Urinary bladder (tissue), 4 donors: Measurements from ENCODE around the gene LETMD1. TPM values are rescaled to one million over a fixed set of nuclear protein-coding genes. Genes with fewer than 3 reads are reported as not detected.
"Not testable (repeated sequence)": the region's sequence is repeated elsewhere in the genome, so short reads cannot be mapped to it uniquely, and the experiment has no call there.

Experiments used
- DNase-seq: peaks from one replicate; pipeline ENCODE4 v3.0.0-alpha.2; 2015; ENCODE audit errors: extremely low spot score
- H3K27ac ChIP-seq: one replicate; pipeline ENCODE4 v1.5.1; 2013; ENCODE audit warnings: low read depth, mild to moderate bottlenecking, moderate library complexity
- H3K36me3 ChIP-seq: one replicate; pipeline ENCODE4 v1.6.1; 2013; ENCODE audit warnings: mild to moderate bottlenecking, moderate library complexity; ENCODE audit not compliant: insufficient read depth
- H3K4me1 ChIP-seq: one replicate; pipeline ENCODE4 v1.6.1; 2013; ENCODE audit warnings: mild to moderate bottlenecking, moderate library complexity; ENCODE audit not compliant: insufficient read depth
- H3K4me3 ChIP-seq: one replicate; pipeline ENCODE4 v1.5.1; 2013; ENCODE audit warnings: low read depth, low read length
- WGBS: extraction: QIAGEN DNeasy Blood & Tissue Kit; methylation state at CpG from one replicate; pipeline ENCODE4 v1.1.7; 2013; 5-methylcytosine and 5-hydroxymethylcytosine counted together
- polyA plus RNA-seq: library from polyadenylated mRNA; stranded (reverse); fragments of 200-250 nt; gene quantifications from one replicate; pipeline ENCODE4 v1.2.3, GENCODE V29; 2013
- total RNA-seq: library from RNA; depleted of rRNA; stranded (reverse); fragments of >200 nt; gene quantifications from one replicate; pipeline ENCODE4 v1.2.3, GENCODE V29; 2014
- donor health status: healthy with polysubstance abuse.
- donor health status: healthy.

LETMD1 gene, protein sequence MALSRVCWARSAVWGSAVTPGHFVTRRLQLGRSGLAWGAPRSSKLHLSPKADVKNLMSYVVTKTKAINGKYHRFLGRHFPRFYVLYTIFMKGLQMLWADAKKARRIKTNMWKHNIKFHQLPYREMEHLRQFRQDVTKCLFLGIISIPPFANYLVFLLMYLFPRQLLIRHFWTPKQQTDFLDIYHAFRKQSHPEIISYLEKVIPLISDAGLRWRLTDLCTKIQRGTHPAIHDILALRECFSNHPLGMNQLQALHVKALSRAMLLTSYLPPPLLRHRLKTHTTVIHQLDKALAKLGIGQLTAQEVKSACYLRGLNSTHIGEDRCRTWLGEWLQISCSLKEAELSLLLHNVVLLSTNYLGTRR
- 61.4 TPM for total RNA-seq
- 63.3 TPM for polyA plus RNA-seq

DNA sequence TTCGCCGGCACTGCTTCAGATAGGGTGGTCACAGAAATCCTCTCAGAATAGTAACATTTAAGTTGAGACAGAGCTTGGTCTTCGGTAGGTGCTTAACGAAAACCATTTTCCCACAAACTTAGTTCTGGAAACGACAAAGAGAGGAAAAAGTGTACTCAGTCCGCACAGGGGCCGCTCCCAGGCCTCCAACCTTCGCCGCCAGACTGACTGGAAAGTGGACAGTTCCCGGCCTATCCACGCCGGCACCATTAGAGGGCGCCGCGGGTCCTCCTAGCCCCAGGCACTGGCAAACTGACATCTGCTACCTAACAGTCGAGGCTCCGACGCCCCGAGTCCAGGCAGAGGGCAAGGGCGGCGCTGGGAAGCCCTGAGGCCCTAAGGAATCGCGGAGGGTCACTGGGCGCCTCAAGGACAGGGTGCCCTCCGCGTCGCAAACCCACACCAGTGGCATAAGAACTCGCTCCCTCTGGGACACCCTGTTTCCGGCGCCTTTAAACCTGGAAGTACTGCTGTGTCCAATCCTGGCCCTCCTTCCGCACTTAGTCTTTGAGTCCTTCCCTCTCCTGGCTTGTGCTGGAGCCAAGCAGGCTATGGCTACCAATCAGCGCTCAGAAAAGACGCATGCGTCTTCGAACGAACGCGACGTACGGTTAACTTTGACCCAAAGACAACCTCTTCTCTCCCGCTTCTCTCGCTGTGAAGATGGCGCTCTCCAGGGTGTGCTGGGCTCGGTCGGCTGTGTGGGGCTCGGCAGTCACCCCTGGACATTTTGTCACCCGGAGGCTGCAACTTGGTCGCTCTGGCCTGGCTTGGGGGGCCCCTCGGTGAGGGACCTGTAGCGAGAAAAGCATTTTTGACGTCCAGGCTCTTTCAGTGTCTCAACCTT lies at the start of gene LETMD1:
LETMD1 (plus strand) TSS at position 673 of the 886 bp plus-strand sequence; CDS start at position 703, 30 bp downstream.
- Histone ChIP-seq H3K36me3 (no peaks in the 10 kb centered on the region), H3K27ac (peak within 1 kb of the TSS; percentile 95), H3K4me3 (peak within 1 kb of the TSS; percentile 63), H3K4me1 (no peaks in the 10 kb centered on the region)
- peak; percentile 96 for DNase-seq
- 3% methylated on average over 51 of the region's 51 CpGs for WGBS

DNA sequence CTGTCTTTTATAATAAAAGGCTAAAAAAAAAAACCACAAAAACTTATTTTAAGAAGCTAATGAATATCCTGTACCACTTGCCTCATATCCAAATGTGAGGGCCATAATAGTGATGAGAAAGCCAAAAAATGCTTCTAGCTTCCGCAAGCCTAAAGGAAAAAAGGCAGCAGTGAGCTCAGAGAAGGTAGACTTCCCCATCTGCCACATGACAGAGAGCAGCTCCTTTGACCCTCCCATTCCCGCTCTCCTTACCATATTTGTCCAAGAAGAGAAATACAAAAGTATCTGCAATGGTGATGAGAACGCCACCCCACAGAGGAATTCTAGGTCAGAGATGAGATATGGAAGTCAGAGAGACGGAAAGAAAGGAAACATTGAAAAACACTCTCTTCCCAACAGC lies 49.0 kb upstream of the LETMD1 start:
- WGBS, result 93% methylated on average over 4 of the region's 4 CpGs
- Histone ChIP-seq H3K36me3 (no peaks in the 10 kb centered on the region), H3K4me3 (no peak overlapping the region), H3K4me1 (no peaks in the 10 kb centered on the region), H3K27ac (no peak overlapping the region)
- DNase-seq, result no peak

DNA sequence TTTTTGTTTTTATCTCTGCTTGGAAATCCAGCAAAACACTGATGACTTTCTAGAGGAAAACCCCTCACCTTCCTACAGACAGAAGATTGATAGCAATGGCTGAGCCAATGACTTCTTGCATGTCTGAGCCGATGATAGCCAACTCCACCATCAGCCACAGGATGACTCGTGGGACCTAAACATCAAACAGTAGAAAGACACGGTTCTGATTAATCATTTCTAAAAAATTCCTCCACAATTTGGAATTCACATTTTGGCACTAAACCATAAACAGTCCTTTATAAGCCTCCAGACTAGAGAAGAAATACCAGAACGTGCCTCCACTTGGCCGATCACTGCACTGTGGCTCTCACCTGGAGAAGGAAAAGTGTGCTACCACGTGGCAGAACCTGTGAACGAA lies 47.9 kb upstream of the LETMD1 start:
- Histone ChIP-seq H3K4me1 (peaks cover 2% of the 10 kb centered on the region), H3K36me3 (no peaks in the 10 kb centered on the region), H3K27ac (no peak overlapping the region), H3K4me3 (no peak overlapping the region)
- 80% methylated on average over 7 of the region's 7 CpGs for WGBS
- no peak for DNase-seq

DNA sequence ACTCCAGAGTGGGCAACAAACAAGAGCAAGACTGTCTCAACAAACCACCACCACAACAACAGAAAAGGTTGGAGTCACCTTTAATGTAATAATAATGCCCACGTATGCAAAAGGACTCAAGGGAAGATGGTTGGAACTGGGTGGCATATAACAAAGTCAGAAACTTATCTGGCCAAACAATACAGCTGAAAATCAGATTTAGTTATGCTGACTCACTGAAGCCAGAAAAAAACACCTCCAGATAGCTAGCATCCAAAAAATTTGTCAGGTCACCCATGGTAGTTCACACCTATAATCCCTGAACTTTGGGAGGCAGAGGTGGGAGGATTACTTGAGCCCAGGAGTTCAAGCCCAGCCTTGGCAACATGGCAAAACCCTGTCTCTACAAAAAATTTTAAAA lies 46.3 kb upstream of the LETMD1 start:
- WGBS, result 82% methylated on average over 1 of the region's 1 CpG
- Histone ChIP-seq H3K4me3 (no peak overlapping the region), H3K4me1 (peaks cover 2% of the 10 kb centered on the region), H3K36me3 (no peaks in the 10 kb centered on the region), H3K27ac (no peak overlapping the region)
- DNase-seq, result no peak

DNA sequence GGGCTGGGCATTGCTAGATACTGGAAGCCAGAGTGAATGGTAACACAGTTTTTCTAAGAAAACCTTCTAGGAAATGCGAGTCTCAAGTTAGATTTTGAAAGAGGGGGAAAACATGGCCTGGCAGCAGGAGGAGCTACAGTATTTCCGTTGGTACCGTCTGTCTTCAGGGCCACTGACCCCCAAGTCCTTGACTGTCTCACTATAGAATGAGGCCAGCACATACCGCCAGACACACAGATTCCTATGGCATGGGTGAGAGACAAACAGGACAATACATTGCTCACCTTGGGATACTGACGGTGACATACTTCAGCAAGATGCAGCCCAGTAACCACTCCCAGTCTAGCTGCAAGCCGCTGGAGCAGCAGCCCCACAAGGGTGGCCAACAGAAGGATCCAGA lies 43.6 kb upstream of the LETMD1 start:
- no peak for DNase-seq
- H3K27ac ChIP-seq, result no peak overlapping the region
- no peaks in the 10 kb centered on the region for H3K36me3 ChIP-seq
- H3K4me1 ChIP-seq, result peaks cover 2% of the 10 kb centered on the region
- 77% methylated on average over 6 of the region's 6 CpGs for WGBS
- H3K4me3 ChIP-seq, result no peak overlapping the region

DNA sequence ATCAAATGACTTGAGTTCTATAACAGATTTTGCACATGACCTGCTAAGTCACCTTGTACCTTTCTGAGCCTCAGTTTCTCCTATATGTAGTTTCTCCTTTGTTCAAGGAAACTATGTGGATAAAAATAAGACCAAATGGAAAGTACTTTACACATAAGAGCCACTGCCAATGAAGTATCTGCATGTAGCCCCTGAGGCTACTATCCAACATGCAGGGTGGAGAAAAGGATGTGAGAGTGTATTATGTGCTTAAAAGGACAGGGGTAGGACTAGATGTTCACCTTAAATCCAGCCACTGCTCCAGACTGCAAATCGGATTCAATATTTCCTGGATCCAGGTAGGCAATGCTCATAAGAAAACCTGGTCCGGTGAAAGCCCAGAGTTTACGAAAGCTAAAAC lies 43.1 kb upstream of the LETMD1 start:
- Histone ChIP-seq H3K27ac (no peak overlapping the region), H3K36me3 (no peaks in the 10 kb centered on the region), H3K4me1 (peaks cover 2% of the 10 kb centered on the region), H3K4me3 (no peak overlapping the region)
- DNase-seq, result no peak
- WGBS, result 95% methylated on average over 3 of the region's 3 CpGs

DNA sequence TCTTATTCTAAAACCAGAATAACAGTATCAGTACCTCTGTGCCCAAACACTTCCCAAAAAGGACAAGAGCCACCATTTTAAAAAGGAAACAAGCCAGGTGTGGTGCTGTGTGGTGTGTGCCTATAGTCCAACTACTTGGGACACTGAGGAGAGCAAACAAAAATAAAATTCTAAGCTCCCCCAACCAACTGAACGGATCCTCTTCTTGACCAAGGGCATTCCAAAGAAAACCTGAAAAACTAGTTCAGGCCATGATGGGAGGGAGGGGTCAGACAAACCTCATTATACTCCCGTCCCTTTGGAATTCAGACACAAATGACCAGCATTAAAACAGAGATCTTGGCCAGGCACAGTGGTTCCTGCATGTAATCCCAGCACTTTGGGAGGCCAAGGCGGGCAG lies 42.5 kb upstream of the LETMD1 start:
- no peak overlapping the region for H3K27ac ChIP-seq
- H3K4me1 ChIP-seq, result peaks cover 2% of the 10 kb centered on the region
- WGBS, result 81% methylated on average over 3 of the region's 3 CpGs
- peak; percentile 43 for DNase-seq
- H3K4me3 ChIP-seq, result no peak overlapping the region
- no peaks in the 10 kb centered on the region for H3K36me3 ChIP-seq

DNA sequence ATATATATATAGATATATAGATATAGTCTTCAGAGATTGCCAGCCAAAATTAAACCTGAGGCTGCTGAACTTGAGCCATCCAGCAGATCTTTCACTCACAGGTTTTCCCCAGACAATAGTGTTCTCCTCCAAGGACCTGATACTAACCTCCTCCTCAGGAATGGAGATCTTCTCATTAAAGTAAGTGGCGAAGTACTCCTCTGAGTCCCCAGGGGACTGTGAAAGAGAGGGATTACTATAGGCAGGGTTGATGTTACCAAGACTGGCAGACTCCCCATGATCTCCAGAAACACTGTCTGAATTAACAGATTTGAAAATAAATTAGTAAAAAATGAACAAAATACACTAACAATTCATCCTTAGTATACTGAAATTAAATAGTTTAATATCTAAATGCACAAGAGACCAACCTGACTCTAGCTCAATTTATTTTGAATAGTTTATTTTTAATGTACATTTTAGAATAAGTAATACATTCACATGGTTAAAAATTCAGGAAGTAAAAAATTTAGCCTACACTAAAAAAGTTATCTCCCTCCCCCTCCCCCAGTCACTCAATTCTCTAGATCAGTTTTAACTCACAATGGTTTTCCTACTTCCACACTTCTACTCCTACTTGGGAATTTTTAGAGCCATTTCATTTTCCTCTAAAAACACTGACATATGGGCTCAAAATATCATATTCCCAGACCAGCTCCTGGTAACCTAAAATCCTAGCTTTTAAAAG lies 39.6 kb upstream of the LETMD1 start:
- 89% methylated on average over 1 of the region's 1 CpG for WGBS
- H3K36me3 ChIP-seq, result no peaks in the 10 kb centered on the region
- DNase-seq, result no peak
- peaks cover 2% of the 10 kb centered on the region for H3K4me1 ChIP-seq
- no peak overlapping the region for H3K4me3 ChIP-seq
- no peak overlapping the region for H3K27ac ChIP-seq

DNA sequence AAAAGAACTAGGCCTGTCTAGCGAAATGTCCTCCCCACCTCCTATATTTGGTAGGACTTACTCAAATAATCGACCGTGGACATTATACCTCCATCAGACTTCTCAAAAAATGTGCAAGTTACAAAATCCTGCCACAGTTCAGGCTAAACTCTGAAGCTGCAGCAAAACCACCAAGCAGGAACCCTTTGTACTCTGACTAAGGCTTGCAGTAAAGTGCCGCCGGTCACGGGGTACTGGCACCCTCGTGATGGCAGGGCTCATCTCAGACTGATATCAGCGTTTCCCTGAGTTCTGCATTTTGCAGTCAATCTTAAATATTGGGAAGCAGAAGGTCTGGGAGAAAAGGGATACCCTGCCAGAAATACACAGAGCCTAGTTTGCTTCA lies 39.1 kb upstream of the LETMD1 start:
- no peak overlapping the region for H3K27ac ChIP-seq
- no peak for DNase-seq
- 59% methylated on average over 8 of the region's 8 CpGs for WGBS
- no peak overlapping the region for H3K4me3 ChIP-seq
- H3K36me3 ChIP-seq, result no peaks in the 10 kb centered on the region
- peaks cover 2% of the 10 kb centered on the region for H3K4me1 ChIP-seq

DNA sequence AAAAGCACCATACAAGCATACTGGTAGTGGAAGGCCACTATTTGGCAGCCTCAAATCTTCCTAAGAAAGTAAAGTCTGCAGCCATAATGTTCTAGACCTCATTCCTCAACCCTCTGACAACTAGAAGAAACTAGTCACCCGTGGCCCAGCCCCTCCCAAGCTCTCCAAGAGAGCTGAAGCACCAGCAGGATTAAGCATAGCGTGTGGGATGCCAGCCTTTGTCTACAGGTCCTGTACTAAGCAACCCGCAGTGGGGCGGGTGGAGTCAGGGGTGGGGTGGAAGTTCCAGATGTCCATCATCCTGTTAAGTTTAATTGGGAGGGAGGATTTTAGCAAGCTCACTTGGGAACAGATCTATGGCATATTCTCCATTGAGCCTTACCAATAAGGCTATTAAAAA lies 36.2 kb upstream of the LETMD1 start:
- no peak for DNase-seq
- Histone ChIP-seq H3K27ac (no peak overlapping the region), H3K4me3 (no peak overlapping the region), H3K4me1 (no peaks in the 10 kb centered on the region), H3K36me3 (no peaks in the 10 kb centered on the region)
- 78% methylated on average over 4 of the region's 4 CpGs for WGBS

DNA sequence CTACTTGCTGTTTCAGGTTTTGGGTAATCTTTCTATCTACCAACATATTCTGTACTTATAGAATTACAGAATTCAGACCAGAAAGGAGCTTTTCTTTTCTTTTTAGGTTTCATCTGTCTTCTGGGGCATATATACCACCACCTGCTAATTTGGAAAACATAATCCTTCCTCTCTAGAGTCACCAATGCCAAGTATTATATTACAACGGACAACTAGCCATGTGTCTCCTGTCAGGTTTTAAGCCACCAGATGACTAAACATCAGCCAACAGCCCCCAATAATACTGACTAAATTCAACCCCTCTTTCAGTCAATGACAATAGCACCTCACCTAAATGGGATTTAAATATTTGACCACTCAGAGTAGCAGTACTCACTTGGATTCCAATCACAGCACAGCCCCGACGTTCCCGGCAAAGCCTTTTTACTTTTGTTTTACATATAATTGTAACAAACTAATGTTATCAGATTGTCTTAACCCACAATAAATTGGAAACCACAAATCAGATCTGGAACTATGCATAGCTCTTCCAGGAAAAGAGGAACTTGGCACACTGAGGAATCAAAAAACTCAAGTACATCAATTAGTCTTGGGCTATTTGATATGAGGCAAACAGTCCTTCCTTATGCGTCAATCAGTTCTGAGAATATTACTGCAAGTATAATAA lies 35.4 kb upstream of the LETMD1 start:
- Histone ChIP-seq H3K4me3 (no peak overlapping the region), H3K36me3 (no peaks in the 10 kb centered on the region), H3K27ac (no peak overlapping the region), H3K4me1 (no peaks in the 10 kb centered on the region)
- DNase-seq, result no peak
- 57% methylated on average over 5 of the region's 5 CpGs for WGBS

DNA sequence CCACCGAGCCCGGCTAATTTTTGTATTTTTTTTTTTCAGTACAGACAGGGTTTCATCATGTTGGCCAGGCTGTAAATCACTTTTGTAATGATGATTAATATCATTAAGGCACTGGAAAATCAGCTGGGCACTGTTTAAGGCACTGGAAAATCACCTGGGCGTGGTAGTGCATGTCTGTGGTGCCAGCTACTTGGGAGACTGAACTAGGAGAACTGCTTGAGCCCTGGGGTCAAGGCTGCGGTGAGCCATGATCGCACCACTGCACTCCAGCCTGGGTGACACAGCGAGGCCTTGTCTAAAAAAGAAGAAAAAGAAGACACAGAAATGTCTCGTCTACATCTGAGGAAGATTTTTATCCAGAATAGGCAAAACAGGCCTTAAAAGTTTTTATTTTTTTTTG lies 34.7 kb upstream of the LETMD1 start:
- 92% methylated on average over 7 of the region's 7 CpGs for WGBS
- no peak overlapping the region for H3K27ac ChIP-seq
- no peak for DNase-seq

DNA sequence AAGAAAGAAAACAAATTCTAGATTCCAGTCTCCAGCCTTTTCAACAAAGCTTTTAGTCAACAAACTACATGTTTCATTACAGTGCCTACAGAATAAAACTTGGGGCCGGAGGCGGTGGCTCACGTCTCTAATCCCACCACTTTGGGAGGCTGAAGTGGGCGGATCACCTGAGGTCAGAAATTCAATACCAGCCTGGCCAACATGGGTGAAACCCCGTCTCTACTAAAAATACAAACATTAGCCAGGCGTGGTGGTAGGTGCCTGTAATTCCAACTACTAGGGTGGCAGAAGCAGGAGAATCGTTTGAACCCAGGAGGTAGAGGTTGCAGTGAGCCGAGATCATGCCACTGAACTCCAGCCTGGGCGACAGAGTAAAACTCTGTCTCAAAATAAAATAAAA lies 33.7 kb upstream of the LETMD1 start:
- H3K36me3 ChIP-seq, DNase-seq, H3K4me3 ChIP-seq, H3K27ac ChIP-seq, H3K4me1 ChIP-seq: not testable (repeated sequence)
- WGBS, result 90% methylated on average over 9 of the region's 9 CpGs

More for the DNA sequence above, 34.7 kb upstream of the LETMD1 start:
- no peaks in the 10 kb centered on the region for H3K4me1 ChIP-seq
- H3K36me3 ChIP-seq, result no peaks in the 10 kb centered on the region
- H3K4me3 ChIP-seq, result no peak overlapping the region
